Breast epithelium (tissue), 4 donors: ENCODE data around the gene NOD1. TPM values are rescaled to one million over a fixed set of nuclear protein-coding genes. Genes with fewer than 3 reads are reported as not detected.
A peak's percentile ranks its signal among the peaks of the same experiment; 100 is the strongest.

ENCODE experiments used
- DNase-seq, 2 donors: peaks; one replicate each; pipeline ENCODE4 v3.0.0-alpha.2; 2019; ENCODE audit warnings: low spot score in 2 of 2
- H3K27ac ChIP-seq, 2 donors: fragments of 200-600 bp; sonication (generic) in 1 of 2; one replicate each; pipeline ENCODE4 v1.5.1; 2016 to 2019; ENCODE audit warnings: mild to moderate bottlenecking in 1 of 2
- H3K27me3 ChIP-seq, 2 donors: fragments of 200-600 bp; sonication (generic) in 1 of 2; one replicate each; pipeline versions ENCODE4 v1.5.1 to v1.6.0; 2017 to 2019; ENCODE audit warnings: control low read depth in 1 of 2, mild to moderate bottlenecking in 1 of 2
- H3K36me3 ChIP-seq: fragments of 200-600 bp; one replicate; pipeline ENCODE4 v1.5.1; 2019
- H3K4me1 ChIP-seq, 2 donors: fragments of 200-600 bp; sonication (generic); one replicate each; pipeline ENCODE4 v1.5.1; 2016 to 2019; ENCODE audit warnings: control low read depth in 1 of 2
- H3K4me3 ChIP-seq, 3 donors: fragments of 200-600 bp; sonication (generic); 1 replicate in 2 of 3; 2 replicates in 1 of 3; pipeline ENCODE4 v1.5.1; 2016 to 2019; ENCODE audit warnings: mild to moderate bottlenecking in 3 of 3, moderate library complexity in 2 of 3
- H3K9me3 ChIP-seq, 2 donors: fragments of 200-600 bp; sonication (generic) in 1 of 2; one replicate each; pipeline ENCODE4 v1.5.1; 2016 to 2019; ENCODE audit warnings: control low read depth in 1 of 2
- CTCF ChIP-seq, 3 donors: fragments of 450-650 bp; IDR thresholded peaks; one replicate each; pipeline ENCODE4 v1.5.1; 2016 to 2017; ENCODE audit warnings: antibody characterized with exemption in 3 of 3, mild to moderate bottlenecking in 3 of 3, moderate library complexity in 3 of 3
- POLR2A ChIP-seq: fragments of 450-650 bp; IDR thresholded peaks from one replicate; pipeline ENCODE4 v1.6.1; 2016; ENCODE audit warnings: antibody characterized with exemption, mild to moderate bottlenecking, moderate library complexity
- POLR2AphosphoS5 ChIP-seq, 3 donors: sonication (generic); formaldehyde crosslinking; IDR thresholded peaks; one replicate each; pipeline ENCODE4 v1.6.1; 2017; ENCODE audit warnings: antibody characterized with exemption in 3 of 3
- intact Hi-C: fragments of 100-400 bp; cut with DNase I; formaldehyde crosslinking; loops from one replicate; pipeline ENCODE4 v1.15.1; 2023; ENCODE audit warnings: low total_unique reads
- total RNA-seq, 3 donors: library from RNA; depleted of rRNA; stranded (reverse); fragments of >200 nt; gene quantifications; one replicate each; pipeline ENCODE4 v1.1.0, GENCODE V29; 2016

The NOD1 gene
- total RNA-seq, 3 donors from 2014 or later, result 11.2 to 34.4 (median 21.4) TPM

- DNase-seq, result no peak
- Histone ChIP-seq H3K36me3 (no peaks in the 10 kb centered on the region), H3K4me3 (no peak overlapping the region), H3K27ac (peak overlapping the region; percentile 63 to 86), H3K27me3 (no peaks in the 10 kb centered on the region), H3K9me3 (no peaks in the 10 kb centered on the region), H3K4me1 (peaks cover 3 to 21% of the 10 kb centered on the region in 2 donors)
- TF ChIP-seq POLR2A (no peak), CTCF (IDR thresholded peaks at IDR 0.05) (no peak), POLR2AphosphoS5 (IDR thresholded peaks at IDR 0.05) (no peak)
- intact Hi-C loops, result no loop called here
Measured at GRCh38 chr7:30428246-30429155, 50.1 kb downstream of the NOD1 start.

GRCh38 chr7:30427296-30428070, 51.1 kb downstream of the NOD1 start:
- DNase-seq, result peak in 1 of 2 donors; percentile 49
- no peaks in the 10 kb centered on the region for H3K36me3 ChIP-seq
- peak overlapping the region in 1 of 2 donors; percentile 33 for H3K27ac ChIP-seq
- no peaks in the 10 kb centered on the region for H3K9me3 ChIP-seq
- H3K27me3 ChIP-seq, result no peaks in the 10 kb centered on the region
- no peak overlapping the region for H3K4me3 ChIP-seq
- peaks cover 0 to 17% of the 10 kb centered on the region in 2 donors for H3K4me1 ChIP-seq
- intact Hi-C loops, result no loop called here
- TF ChIP-seq POLR2A (no peak), POLR2AphosphoS5 (IDR thresholded peaks at IDR 0.05) (no peak)

- no peak for DNase-seq
- H3K36me3 ChIP-seq, result no peaks in the 10 kb centered on the region
- no peaks in the 10 kb centered on the region for H3K9me3 ChIP-seq
- no peaks in the 10 kb centered on the region for H3K27me3 ChIP-seq
- intact Hi-C loops, result no loop called here
- H3K27ac ChIP-seq, result no peak overlapping the region
- H3K4me3 ChIP-seq, result no peak overlapping the region
- TF ChIP-seq POLR2AphosphoS5 (IDR thresholded peaks at IDR 0.05) (no peak), POLR2A (no peak), CTCF (IDR thresholded peaks at IDR 0.05) (no peak)
- H3K4me1 ChIP-seq, result peaks cover 0 to 6% of the 10 kb centered on the region in 2 donors
Measured at GRCh38 chr7:30424506-30424905, 54.1 kb downstream of the NOD1 start.

- no peak overlapping the region for H3K27ac ChIP-seq
- no peaks in the 10 kb centered on the region for H3K36me3 ChIP-seq
- TF ChIP-seq POLR2A (no peak), CTCF (IDR thresholded peaks at IDR 0.05) (no peak), POLR2AphosphoS5 (IDR thresholded peaks at IDR 0.05) (no peak)
- H3K4me1 ChIP-seq, result peaks cover 0 to 1% of the 10 kb centered on the region in 2 donors
- intact Hi-C loops, result no loop called here
- H3K27me3 ChIP-seq, result no peaks in the 10 kb centered on the region
- no peaks in the 10 kb centered on the region for H3K9me3 ChIP-seq
- no peak for DNase-seq
- H3K4me3 ChIP-seq, result no peak overlapping the region
Measured at GRCh38 chr7:30423788-30424505, 54.6 kb downstream of the NOD1 start.

- Histone ChIP-seq H3K9me3 (no peaks in the 10 kb centered on the region), H3K4me1 (no peaks in the 10 kb centered on the region), H3K36me3 (no peaks in the 10 kb centered on the region), H3K27me3 (no peaks in the 10 kb centered on the region), H3K4me3 (no peak overlapping the region), H3K27ac (no peak overlapping the region)
- intact Hi-C loops, result no loop called here
- no peak for DNase-seq
- TF ChIP-seq POLR2AphosphoS5 (IDR thresholded peaks at IDR 0.05) (no peak), POLR2A (no peak), CTCF (IDR thresholded peaks at IDR 0.05) (no peak)
Measured at GRCh38 chr7:30422922-30423321, 55.7 kb downstream of the NOD1 start.
